Measurements from ENCODE around the gene MGAT4C. TPM values are rescaled to one million over a fixed set of nuclear protein-coding genes. Genes with fewer than 3 reads are reported as not detected.

The MGAT4C gene
- total RNA-seq, 1 donor from 2014 or later, result 1.2 TPM

- Histone ChIP-seq H3K4me1 (ENCODE audit: insufficient read depth, low read length) (no peaks in the 10 kb centered on the region), H3K27ac (ENCODE audit: low read depth, low read length) (no peak overlapping the region), H3K36me3 (ENCODE audit: insufficient read depth, low read length) (no peaks in the 10 kb centered on the region), H3K9ac (ENCODE audit: low read length) (no peak overlapping the region), H3K79me2 (ENCODE audit: insufficient read depth, low read length) (no peaks in the 10 kb centered on the region), H3K4me3 (ENCODE audit: insufficient read depth, low read depth, low read length) (no peak overlapping the region), H3K27me3 (ENCODE audit: insufficient read depth, low read length) (no peaks in the 10 kb centered on the region), H3K9me3 (ENCODE audit: insufficient read depth, low read depth, low read length) (no peaks in the 10 kb centered on the region), H2AFZ (ENCODE audit: low read depth, low read length) (no peak overlapping the region), H4K20me1 (ENCODE audit: insufficient read depth, low read length) (no peaks in the 10 kb centered on the region), H3K4me2 (ENCODE audit: low read length) (no peak overlapping the region)
- Mint-ChIP-seq H3K4me3 (ENCODE audit: unreplicated experiment) (no peak overlapping the region), H3K9me3 (ENCODE audit: unreplicated experiment) (no peaks in the 10 kb centered on the region), H3K4me1 (ENCODE audit: low read depth, unreplicated experiment) (peaks cover 4% of the 10 kb centered on the region), H3K36me3 (ENCODE audit: low read depth, unreplicated experiment) (no peaks in the 10 kb centered on the region), H3K27me3 (ENCODE audit: low read depth, unreplicated experiment) (no peaks in the 10 kb centered on the region), H3K27ac (ENCODE audit: unreplicated experiment) (no peak overlapping the region)
- no peak for DNase-seq (ENCODE audit: low read depth)
- no peak for FAIRE-seq
- no peak for TF ChIP-seq CTCF (IDR thresholded peaks at IDR 0.05; ENCODE audit: insufficient read depth, low read depth, low read length)
- TF ChIP-seq EZH2 (IDR thresholded peaks at IDR 0.05; ENCODE audit: insufficient read depth, low read length), result no peak
Observed at GRCh38 chr12:86104087-86104486, 152.1 kb downstream of the MGAT4C start.

- Mint-ChIP-seq H3K4me3 (ENCODE audit: unreplicated experiment) (no peak overlapping the region), H3K4me1 (ENCODE audit: low read depth, unreplicated experiment) (peaks cover 1% of the 10 kb centered on the region), H3K9me3 (ENCODE audit: unreplicated experiment) (no peaks in the 10 kb centered on the region), H3K27ac (ENCODE audit: unreplicated experiment) (no peak overlapping the region), H3K27me3 (ENCODE audit: low read depth, unreplicated experiment) (no peaks in the 10 kb centered on the region), H3K36me3 (ENCODE audit: low read depth, unreplicated experiment) (no peaks in the 10 kb centered on the region)
- Histone ChIP-seq H3K4me1 (ENCODE audit: insufficient read depth, low read length) (no peaks in the 10 kb centered on the region), H3K9ac (ENCODE audit: low read length) (no peak overlapping the region), H2AFZ (ENCODE audit: low read depth, low read length) (no peak overlapping the region), H3K79me2 (ENCODE audit: insufficient read depth, low read length) (no peaks in the 10 kb centered on the region), H3K27ac (ENCODE audit: low read depth, low read length) (no peak overlapping the region), H3K36me3 (ENCODE audit: insufficient read depth, low read length) (no peaks in the 10 kb centered on the region), H3K4me3 (ENCODE audit: insufficient read depth, low read depth, low read length) (no peak overlapping the region), H3K4me2 (ENCODE audit: low read length) (no peak overlapping the region), H3K27me3 (ENCODE audit: insufficient read depth, low read length) (no peaks in the 10 kb centered on the region), H3K9me3 (ENCODE audit: insufficient read depth, low read depth, low read length) (no peaks in the 10 kb centered on the region), H4K20me1 (ENCODE audit: insufficient read depth, low read length) (no peaks in the 10 kb centered on the region)
- FAIRE-seq (no peak), DNase-seq (ENCODE audit: low read depth) (no peak)
- TF ChIP-seq EZH2 (IDR thresholded peaks at IDR 0.05; ENCODE audit: insufficient read depth, low read length) (no peak), CTCF (IDR thresholded peaks at IDR 0.05; ENCODE audit: insufficient read depth, low read depth, low read length) (no peak)
Observed at GRCh38 chr12:86097161-86097560, 159.0 kb downstream of the MGAT4C start.

GRCh38 chr12:86091681-86092080, 164.5 kb downstream of the MGAT4C start:
- Histone ChIP-seq H3K9ac (ENCODE audit: low read length) (no peak overlapping the region), H3K36me3 (ENCODE audit: insufficient read depth, low read length) (no peaks in the 10 kb centered on the region), H3K79me2 (ENCODE audit: insufficient read depth, low read length) (no peaks in the 10 kb centered on the region), H3K27ac (ENCODE audit: low read depth, low read length) (no peak overlapping the region), H4K20me1 (ENCODE audit: insufficient read depth, low read length) (no peaks in the 10 kb centered on the region), H3K27me3 (ENCODE audit: insufficient read depth, low read length) (no peaks in the 10 kb centered on the region), H2AFZ (ENCODE audit: low read depth, low read length) (no peak overlapping the region), H3K4me3 (ENCODE audit: insufficient read depth, low read depth, low read length) (no peak overlapping the region), H3K9me3 (ENCODE audit: insufficient read depth, low read depth, low read length) (no peaks in the 10 kb centered on the region), H3K4me2 (ENCODE audit: low read length) (no peak overlapping the region), H3K4me1 (ENCODE audit: insufficient read depth, low read length) (no peaks in the 10 kb centered on the region)
- Mint-ChIP-seq H3K27me3 (ENCODE audit: low read depth, unreplicated experiment) (no peaks in the 10 kb centered on the region), H3K4me3 (ENCODE audit: unreplicated experiment) (no peak overlapping the region), H3K27ac (ENCODE audit: unreplicated experiment) (no peak overlapping the region), H3K4me1 (ENCODE audit: low read depth, unreplicated experiment) (peaks cover 1% of the 10 kb centered on the region), H3K36me3 (ENCODE audit: low read depth, unreplicated experiment) (no peaks in the 10 kb centered on the region), H3K9me3 (ENCODE audit: unreplicated experiment) (no peaks in the 10 kb centered on the region)
- DNase-seq (ENCODE audit: low read depth) (no peak), FAIRE-seq (no peak)
- TF ChIP-seq EZH2 (IDR thresholded peaks at IDR 0.05; ENCODE audit: insufficient read depth, low read length), result no peak
- TF ChIP-seq CTCF (IDR thresholded peaks at IDR 0.05; ENCODE audit: insufficient read depth, low read depth, low read length), result no peak

All from astrocyte (in vitro differentiated cells and primary cell).